Activated naive CD8-positive, alpha-beta T cell (primary cell): ENCODE data around the gene SEMG2.

Source experiments
- H3K27ac Mint-ChIP-seq: one replicate; pipeline ENCODE4 v1.8.0; 2021; ENCODE audit warnings: mixed read lengths
- H3K27me3 Mint-ChIP-seq: one replicate; pipeline ENCODE4 v1.8.0; 2021; ENCODE audit warnings: mixed read lengths
- H3K36me3 Mint-ChIP-seq: one replicate; pipeline ENCODE4 v1.8.0; 2021; ENCODE audit warnings: mixed read lengths
- H3K4me1 Mint-ChIP-seq: one replicate; pipeline ENCODE4 v1.8.0; 2021; ENCODE audit warnings: low read depth, mixed read lengths
- H3K4me3 Mint-ChIP-seq: one replicate; pipeline ENCODE4 v1.8.0; 2021; ENCODE audit warnings: mild to moderate bottlenecking, mixed read lengths
- H3K9me3 Mint-ChIP-seq: one replicate; pipeline ENCODE4 v1.8.0; 2021; ENCODE audit warnings: low read depth, mixed read lengths

The SEMG2 gene

DNA sequence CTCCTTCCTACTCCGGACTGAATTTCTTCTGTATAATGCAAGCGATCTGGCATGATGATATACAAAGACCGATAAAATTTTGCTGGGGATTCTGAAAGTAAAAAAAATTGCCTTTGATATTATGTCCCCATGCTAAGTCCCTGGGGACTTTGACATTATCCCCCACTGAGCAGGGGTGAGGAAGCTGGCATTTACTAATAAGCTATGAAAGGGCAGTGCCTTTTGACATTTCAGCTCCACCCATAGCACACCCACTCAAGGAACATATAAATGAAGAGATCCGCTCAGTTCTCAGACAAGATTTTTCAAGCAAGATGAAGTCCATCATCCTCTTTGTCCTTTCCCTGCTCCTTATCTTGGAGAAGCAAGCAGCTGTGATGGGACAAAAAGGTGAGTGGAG, at the start of gene SEMG2:
TSS of gene SEMG2 (plus strand) at position 298 of the 400 bp plus-strand sequence. CDS start at position 315, 17 bp downstream.
- no peaks in the 10 kb centered on the region for H3K9me3 Mint-ChIP-seq
- H3K36me3 Mint-ChIP-seq: no peaks in the 10 kb centered on the region
- H3K4me3 Mint-ChIP-seq: no peak within 1 kb of the TSS
- H3K4me1 Mint-ChIP-seq: no peaks in the 10 kb centered on the region
- H3K27me3 Mint-ChIP-seq: peaks cover 29% of the 10 kb centered on the region
- no peak within 1 kb of the TSS for H3K27ac Mint-ChIP-seq

- H3K36me3 Mint-ChIP-seq: peaks cover 4% of the 10 kb centered on the region
- H3K9me3 Mint-ChIP-seq: peaks cover 4% of the 10 kb centered on the region
- H3K27ac Mint-ChIP-seq: no peak overlapping the region
- H3K4me1 Mint-ChIP-seq: no peaks in the 10 kb centered on the region
- H3K4me3 Mint-ChIP-seq: no peak overlapping the region
- H3K27me3 Mint-ChIP-seq: peaks cover 16% of the 10 kb centered on the region
Measured at GRCh38 chr20:45173522-45173921, 47.7 kb upstream of the SEMG2 start.

- no peaks in the 10 kb centered on the region for H3K4me1 Mint-ChIP-seq
- no peaks in the 10 kb centered on the region for H3K9me3 Mint-ChIP-seq
- peaks cover 13% of the 10 kb centered on the region for H3K27me3 Mint-ChIP-seq
- H3K4me3 Mint-ChIP-seq: no peak within 1 kb of the TSS
- peaks cover 4% of the 10 kb centered on the region for H3K36me3 Mint-ChIP-seq
- no peak within 1 kb of the TSS for H3K27ac Mint-ChIP-seq
Measured at GRCh38 chr20:45174434-45175364, 46.5 kb upstream of the SEMG2 start, which contains the start of gene PI3. TSS of gene PI3 (plus strand) at chr20:45174902. CDS start at chr20:45174923, 21 bp downstream.

- H3K4me1 Mint-ChIP-seq: no peaks in the 10 kb centered on the region
- no peaks in the 10 kb centered on the region for H3K9me3 Mint-ChIP-seq
- no peak overlapping the region for H3K4me3 Mint-ChIP-seq
- H3K27ac Mint-ChIP-seq: no peak overlapping the region
- no peaks in the 10 kb centered on the region for H3K36me3 Mint-ChIP-seq
- H3K27me3 Mint-ChIP-seq: peaks cover 5% of the 10 kb centered on the region
Measured at GRCh38 chr20:45176526-45177267, 44.5 kb upstream of the SEMG2 start.

DNA sequence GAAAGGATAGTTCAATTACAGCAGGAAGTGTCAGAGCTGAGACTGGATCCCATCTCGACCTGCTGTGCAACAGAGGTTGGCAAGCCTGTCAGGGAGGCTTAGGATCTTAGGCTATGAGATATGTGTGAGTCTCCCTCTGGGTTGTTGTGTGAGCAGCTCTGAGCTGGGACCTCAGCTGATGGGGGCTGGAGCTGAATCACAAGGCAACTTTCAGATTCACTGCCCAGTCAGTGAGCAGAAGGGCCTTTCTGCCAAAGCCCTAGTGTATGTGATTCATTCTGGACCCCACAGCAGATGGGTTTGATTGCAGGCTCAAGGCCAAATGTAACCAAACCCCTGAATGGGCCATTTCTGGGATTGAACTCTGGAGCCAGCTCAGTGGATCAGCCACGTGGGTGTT, 42.0 kb upstream of the SEMG2 start:
- Mint-ChIP-seq H3K4me1 (no peaks in the 10 kb centered on the region), H3K9me3 (no peaks in the 10 kb centered on the region), H3K36me3 (no peaks in the 10 kb centered on the region), H3K27me3 (peaks cover 1% of the 10 kb centered on the region), H3K27ac (no peak overlapping the region), H3K4me3 (no peak overlapping the region)

DNA sequence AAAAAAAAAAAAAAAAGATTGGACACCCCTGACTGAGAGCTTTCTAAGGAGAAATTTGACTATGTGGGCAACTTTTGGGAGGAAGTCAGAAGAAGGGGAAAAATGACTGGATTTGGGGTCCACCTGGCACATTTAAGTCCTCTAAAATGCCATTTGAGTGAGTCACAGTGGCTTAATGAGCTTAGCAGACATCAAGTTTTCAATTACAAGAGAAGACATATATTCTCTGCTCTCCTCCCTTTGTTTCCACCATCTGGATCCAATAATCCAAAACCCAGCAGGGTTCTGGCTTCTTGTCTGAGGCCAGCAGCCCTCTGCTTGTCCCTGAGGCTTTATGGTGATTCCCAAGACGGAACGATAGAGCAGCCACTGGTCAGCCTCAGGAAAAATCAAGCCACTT, 39.5 kb upstream of the SEMG2 start:
- no peaks in the 10 kb centered on the region for H3K36me3 Mint-ChIP-seq
- H3K27me3 Mint-ChIP-seq: no peaks in the 10 kb centered on the region
- H3K27ac Mint-ChIP-seq: no peak overlapping the region
- H3K4me1 Mint-ChIP-seq: no peaks in the 10 kb centered on the region
- no peaks in the 10 kb centered on the region for H3K9me3 Mint-ChIP-seq
- H3K4me3 Mint-ChIP-seq: no peak overlapping the region

GRCh38 chr20:45183084-45183483, 38.1 kb upstream of the SEMG2 start:
- no peak overlapping the region for H3K4me3 Mint-ChIP-seq
- H3K27me3 Mint-ChIP-seq: no peaks in the 10 kb centered on the region
- H3K36me3 Mint-ChIP-seq: no peaks in the 10 kb centered on the region
- H3K9me3 Mint-ChIP-seq: no peaks in the 10 kb centered on the region
- H3K27ac Mint-ChIP-seq: no peak overlapping the region
- H3K4me1 Mint-ChIP-seq: no peaks in the 10 kb centered on the region

DNA sequence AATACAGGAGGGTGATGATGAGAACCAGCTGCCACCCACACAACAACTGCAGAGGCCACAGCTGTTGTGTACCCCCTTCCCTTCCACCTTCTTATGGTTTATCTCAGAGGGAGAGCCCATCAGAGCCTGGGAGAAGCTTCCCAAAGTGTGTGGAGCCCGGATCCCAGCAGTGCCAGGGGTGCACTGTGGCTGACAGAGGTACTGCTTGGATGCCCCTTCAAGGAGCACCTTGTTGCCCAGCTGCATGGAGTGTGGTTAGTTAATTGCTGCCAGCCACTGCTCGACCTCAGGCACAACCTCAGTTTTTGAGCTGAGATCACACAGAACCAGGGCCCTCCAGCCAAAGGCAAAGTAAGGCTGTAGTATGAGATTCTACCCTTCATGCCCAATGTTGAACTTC, 33.5 kb upstream of the SEMG2 start:
- H3K27ac Mint-ChIP-seq: no peak overlapping the region
- H3K4me3 Mint-ChIP-seq: no peak overlapping the region

GRCh38 chr20:45189067-45189609, 32.0 kb upstream of the SEMG2 start:
- H3K4me3 Mint-ChIP-seq: no peak overlapping the region
- no peak overlapping the region for H3K27ac Mint-ChIP-seq
- no peaks in the 10 kb centered on the region for H3K36me3 Mint-ChIP-seq
- no peaks in the 10 kb centered on the region for H3K4me1 Mint-ChIP-seq
- H3K9me3 Mint-ChIP-seq: no peaks in the 10 kb centered on the region
- peaks cover 1% of the 10 kb centered on the region for H3K27me3 Mint-ChIP-seq

More for the DNA sequence above, 33.5 kb upstream of the SEMG2 start:
- Mint-ChIP-seq H3K36me3 (no peaks in the 10 kb centered on the region), H3K9me3 (no peaks in the 10 kb centered on the region), H3K4me1 (no peaks in the 10 kb centered on the region), H3K27me3 (peaks cover 1% of the 10 kb centered on the region)

DNA sequence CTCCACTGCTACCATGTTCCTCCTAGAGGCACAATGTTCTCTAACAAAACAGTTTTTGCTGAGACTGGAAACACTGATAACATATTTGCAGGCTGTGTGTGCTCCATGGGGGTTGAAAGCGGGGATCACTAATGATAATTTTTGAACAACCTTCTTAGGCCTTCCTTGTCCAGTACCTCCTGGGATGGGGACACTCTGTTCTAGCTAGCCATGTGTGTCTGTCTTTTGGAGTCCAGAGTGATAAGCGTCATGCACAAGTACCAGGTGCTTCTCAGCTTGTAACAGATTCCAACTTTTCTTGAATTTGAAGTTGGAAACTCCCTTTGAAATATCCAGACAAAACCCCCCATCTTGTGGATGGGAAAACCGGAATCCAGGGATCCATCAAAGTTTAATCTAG, 31.3 kb upstream of the SEMG2 start:
- Mint-ChIP-seq H3K36me3 (no peaks in the 10 kb centered on the region), H3K4me1 (no peaks in the 10 kb centered on the region), H3K27ac (no peak overlapping the region), H3K27me3 (peaks cover 2% of the 10 kb centered on the region), H3K4me3 (no peak overlapping the region), H3K9me3 (no peaks in the 10 kb centered on the region)

DNA sequence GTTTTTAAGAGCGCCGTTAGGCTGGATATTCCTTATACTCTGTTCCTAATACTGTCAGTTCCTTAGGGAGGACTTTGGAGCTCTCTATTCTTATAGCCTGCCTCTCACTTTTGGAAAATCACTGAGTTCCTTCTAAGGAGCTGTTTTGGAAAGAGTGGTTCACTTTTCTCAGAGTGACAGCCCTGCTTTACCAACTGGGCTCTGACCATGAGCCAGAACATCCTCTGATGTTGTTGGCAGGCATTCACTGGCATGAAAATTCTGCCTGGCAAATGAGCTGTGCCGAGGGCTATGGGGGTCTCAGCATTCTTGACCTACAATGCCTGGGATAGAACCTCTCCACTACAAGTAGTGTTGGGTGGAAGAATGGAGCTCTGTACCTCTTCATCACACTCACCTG, 29.2 kb upstream of the SEMG2 start:
- Mint-ChIP-seq H3K4me1 (no peaks in the 10 kb centered on the region), H3K36me3 (no peaks in the 10 kb centered on the region), H3K27me3 (peaks cover 3% of the 10 kb centered on the region), H3K27ac (no peak overlapping the region), H3K9me3 (no peaks in the 10 kb centered on the region), H3K4me3 (no peak overlapping the region)

DNA sequence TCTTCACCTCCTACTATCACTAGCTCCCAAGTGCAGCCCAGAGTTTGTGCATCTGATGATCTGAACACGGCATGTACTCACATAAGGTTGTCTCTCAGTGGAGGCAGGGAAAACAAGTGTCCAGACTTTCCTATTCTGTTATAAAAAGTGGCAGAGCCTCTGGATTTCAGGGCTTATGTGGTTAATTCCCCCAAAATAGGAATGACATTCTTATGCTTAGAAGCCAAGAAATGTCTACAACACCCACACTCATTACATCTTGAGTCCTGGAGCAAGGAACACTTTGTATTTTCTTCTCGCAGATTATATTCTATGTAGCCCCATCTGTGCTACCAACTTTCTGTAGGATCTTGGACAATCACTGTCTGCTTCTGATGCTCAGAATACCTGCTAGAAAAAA, 27.8 kb upstream of the SEMG2 start:
- H3K4me1 Mint-ChIP-seq: no peaks in the 10 kb centered on the region
- H3K4me3 Mint-ChIP-seq: no peak overlapping the region
- H3K27me3 Mint-ChIP-seq: peaks cover 7% of the 10 kb centered on the region

DNA sequence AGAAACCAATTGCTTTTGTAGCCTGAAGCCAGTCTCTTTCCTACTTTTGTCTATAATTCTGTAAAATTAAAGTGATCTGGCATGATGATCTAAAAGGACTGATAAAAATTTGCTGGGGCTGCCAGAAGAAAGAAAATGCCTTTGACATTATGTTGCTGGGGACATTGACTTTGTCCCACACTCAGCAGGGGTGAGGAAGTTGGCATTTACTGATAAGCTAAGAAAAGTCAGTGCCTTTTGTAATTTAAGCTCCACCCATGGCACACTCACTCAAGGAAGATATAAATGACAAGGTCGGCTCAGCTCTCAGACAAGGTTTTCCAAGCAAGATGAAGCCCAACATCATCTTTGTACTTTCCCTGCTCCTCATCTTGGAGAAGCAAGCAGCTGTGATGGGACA, 14.4 kb upstream of the SEMG2 start, which contains the start of gene SEMG1:
TSS of gene SEMG1 (plus strand) at position 309 of the 400 bp plus-strand sequence. CDS start at position 330, 21 bp downstream.
- no peaks in the 10 kb centered on the region for H3K4me1 Mint-ChIP-seq
- H3K27ac Mint-ChIP-seq: no peak within 1 kb of the TSS
- H3K36me3 Mint-ChIP-seq: no peaks in the 10 kb centered on the region
- no peak within 1 kb of the TSS for H3K4me3 Mint-ChIP-seq
- H3K27me3 Mint-ChIP-seq: peaks cover 29% of the 10 kb centered on the region
- peaks cover 5% of the 10 kb centered on the region for H3K9me3 Mint-ChIP-seq

More for the DNA sequence above, 27.8 kb upstream of the SEMG2 start:
- H3K27ac Mint-ChIP-seq: no peak overlapping the region
- H3K36me3 Mint-ChIP-seq: no peaks in the 10 kb centered on the region
- no peaks in the 10 kb centered on the region for H3K9me3 Mint-ChIP-seq

DNA sequence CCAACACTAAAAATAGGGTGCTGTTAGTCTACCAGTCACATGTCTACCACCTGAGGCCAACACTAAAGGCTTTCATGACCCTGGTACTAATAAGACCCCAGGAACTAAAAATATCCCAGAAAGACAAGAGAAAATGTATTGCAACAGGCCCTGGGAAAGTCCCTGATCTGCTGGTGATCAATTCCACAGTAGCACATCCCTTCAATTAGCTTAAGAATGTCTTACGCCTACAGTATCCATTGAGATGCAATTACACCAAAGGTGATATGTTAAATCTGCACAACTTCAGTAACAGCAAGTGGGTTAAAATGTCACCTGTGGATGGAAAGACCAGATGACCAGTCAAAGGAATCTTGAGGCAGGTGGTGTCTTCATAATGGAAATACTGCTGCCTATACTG, 11.2 kb upstream of the SEMG2 start:
- Mint-ChIP-seq H3K27me3 (peaks cover 31% of the 10 kb centered on the region), H3K9me3 (no peaks in the 10 kb centered on the region), H3K4me1 (no peaks in the 10 kb centered on the region), H3K27ac (no peak overlapping the region), H3K4me3 (no peak overlapping the region), H3K36me3 (no peaks in the 10 kb centered on the region)
